ENCODE results near the gene CAT.

DNA sequence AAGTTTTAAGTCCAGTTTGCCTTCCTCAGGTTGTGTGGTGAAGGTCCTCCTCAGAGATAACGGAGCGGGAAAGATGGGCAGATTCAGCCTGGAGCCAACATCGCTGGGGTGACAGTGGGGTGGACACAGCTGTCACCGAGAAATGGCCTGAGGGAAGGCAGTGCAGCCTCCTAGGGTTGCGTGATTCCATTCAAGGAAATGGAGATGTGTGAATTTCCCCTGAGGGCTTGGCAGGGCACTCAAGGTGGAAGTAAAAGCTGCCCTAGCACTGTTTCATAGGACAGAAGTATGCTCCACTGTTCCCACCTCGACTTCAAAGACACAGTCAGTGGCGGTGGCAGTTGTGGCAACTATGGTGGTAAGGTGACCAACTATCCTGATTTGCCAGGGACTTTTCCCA lies 15.4 kb upstream of the CAT start:
- TF ChIP-seq, protein P1, sequence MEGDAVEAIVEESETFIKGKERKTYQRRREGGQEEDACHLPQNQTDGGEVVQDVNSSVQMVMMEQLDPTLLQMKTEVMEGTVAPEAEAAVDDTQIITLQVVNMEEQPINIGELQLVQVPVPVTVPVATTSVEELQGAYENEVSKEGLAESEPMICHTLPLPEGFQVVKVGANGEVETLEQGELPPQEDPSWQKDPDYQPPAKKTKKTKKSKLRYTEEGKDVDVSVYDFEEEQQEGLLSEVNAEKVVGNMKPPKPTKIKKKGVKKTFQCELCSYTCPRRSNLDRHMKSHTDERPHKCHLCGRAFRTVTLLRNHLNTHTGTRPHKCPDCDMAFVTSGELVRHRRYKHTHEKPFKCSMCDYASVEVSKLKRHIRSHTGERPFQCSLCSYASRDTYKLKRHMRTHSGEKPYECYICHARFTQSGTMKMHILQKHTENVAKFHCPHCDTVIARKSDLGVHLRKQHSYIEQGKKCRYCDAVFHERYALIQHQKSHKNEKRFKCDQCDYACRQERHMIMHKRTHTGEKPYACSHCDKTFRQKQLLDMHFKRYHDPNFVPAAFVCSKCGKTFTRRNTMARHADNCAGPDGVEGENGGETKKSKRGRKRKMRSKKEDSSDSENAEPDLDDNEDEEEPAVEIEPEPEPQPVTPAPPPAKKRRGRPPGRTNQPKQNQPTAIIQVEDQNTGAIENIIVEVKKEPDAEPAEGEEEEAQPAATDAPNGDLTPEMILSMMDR (IDR thresholded peaks at IDR 0.05 in 4 of 5, conservative IDR thresholded peaks at IDR 0.05 in 1 of 5) = no peak
- no peak for TF ChIP-seq POLR2A (IDR thresholded peaks at IDR 0.05)

Data from gastrocnemius medialis (tissue), 4 donors.